HEK293 (cell line): ENCODE results near the gene UBE2E1.

Source experiments
- EGR2 ChIP-seq: fragments of 450-650 bp; formaldehyde crosslinking; IDR thresholded peaks from 2 replicates; pipeline ENCODE4 v1.5.1; 2016; ENCODE audit warnings: low read depth, missing biosample characterization, missing genetic modification characterization
- GLIS2 ChIP-seq: fragments of 450-650 bp; formaldehyde crosslinking; IDR thresholded peaks from 2 replicates; pipeline ENCODE4 v1.5.1; 2016; ENCODE audit warnings: missing biosample characterization, missing genetic modification characterization
- KLF1 ChIP-seq: fragments of 450-650 bp; formaldehyde crosslinking; IDR thresholded peaks from 2 replicates; pipeline ENCODE4 v1.5.1; 2016; ENCODE audit warnings: missing biosample characterization, missing genetic modification characterization
- KLF7 ChIP-seq: fragments of 450-650 bp; formaldehyde crosslinking; IDR thresholded peaks from 2 replicates; pipeline ENCODE4 v1.5.1; 2016; ENCODE audit warnings: missing biosample characterization, missing genetic modification characterization, borderline replicate concordance
- KLF9 ChIP-seq: fragments of 450-650 bp; formaldehyde crosslinking; IDR thresholded peaks from 2 replicates; pipeline ENCODE4 v1.5.1; 2016; ENCODE audit warnings: missing biosample characterization, missing genetic modification characterization, low read depth
- MYNN ChIP-seq: fragments of 450-650 bp; formaldehyde crosslinking; IDR thresholded peaks from 2 replicates; pipeline ENCODE4 v1.5.1; 2016; ENCODE audit warnings: missing biosample characterization, missing genetic modification characterization, borderline replicate concordance
- SP2 ChIP-seq: fragments of 450-650 bp; formaldehyde crosslinking; IDR thresholded peaks from 2 replicates; pipeline ENCODE4 v1.5.1; 2016; ENCODE audit warnings: missing biosample characterization, missing genetic modification characterization
- SP7 ChIP-seq: fragments of 450-650 bp; formaldehyde crosslinking; IDR thresholded peaks from 2 replicates; pipeline ENCODE4 v1.5.1; 2016; ENCODE audit warnings: missing biosample characterization, missing genetic modification characterization
- WT1 ChIP-seq: fragments of 450-650 bp; formaldehyde crosslinking; IDR thresholded peaks from 2 replicates; pipeline ENCODE4 v1.5.1; 2016; ENCODE audit warnings: missing biosample characterization, missing genetic modification characterization
- YY1 ChIP-seq: fragments of 450-650 bp; formaldehyde crosslinking; IDR thresholded peaks from 2 replicates; pipeline ENCODE4 v1.5.1; 2018; ENCODE audit warnings: missing biosample characterization, missing genetic modification characterization
- ZBTB8A ChIP-seq: fragments of 450-650 bp; formaldehyde crosslinking; IDR thresholded peaks from 2 replicates; pipeline ENCODE4 v1.5.1; 2016; ENCODE audit warnings: missing biosample characterization, missing genetic modification characterization
- ZNF211 ChIP-seq: fragments of 450-650 bp; formaldehyde crosslinking; IDR thresholded peaks from 2 replicates; pipeline ENCODE4 v1.5.1; 2016; ENCODE audit warnings: low read depth, missing biosample characterization, missing genetic modification characterization
- ZNF266 ChIP-seq: fragments of 450-650 bp; formaldehyde crosslinking; IDR thresholded peaks from 2 replicates; pipeline ENCODE4 v1.5.1; 2016; ENCODE audit warnings: missing biosample characterization, missing genetic modification characterization, low read depth
- ZNF366 ChIP-seq: fragments of 450-650 bp; formaldehyde crosslinking; conservative IDR thresholded peaks from 2 replicates; pipeline ENCODE4 v1.5.1; 2016; ENCODE audit warnings: missing biosample characterization, missing genetic modification characterization
- ZNF391 ChIP-seq: fragments of 450-650 bp; formaldehyde crosslinking; IDR thresholded peaks from 2 replicates; pipeline ENCODE4 v1.5.1; 2016; ENCODE audit warnings: low read depth, missing biosample characterization, missing genetic modification characterization, borderline replicate concordance
- ZNF394 ChIP-seq: fragments of 450-650 bp; formaldehyde crosslinking; IDR thresholded peaks from 2 replicates; pipeline ENCODE4 v1.5.1; 2016; ENCODE audit warnings: missing biosample characterization, missing genetic modification characterization, mild to moderate bottlenecking, moderate library complexity, borderline replicate concordance
- ZNF514 ChIP-seq: fragments of 450-650 bp; formaldehyde crosslinking; IDR thresholded peaks from 2 replicates; pipeline ENCODE4 v1.5.1; 2016; ENCODE audit warnings: missing biosample characterization, missing genetic modification characterization
- ZNF521 ChIP-seq: fragments of 450-650 bp; formaldehyde crosslinking; IDR thresholded peaks from 2 replicates; pipeline ENCODE4 v1.5.1; 2017; ENCODE audit warnings: missing biosample characterization, mild to moderate bottlenecking, missing genetic modification characterization
- ZNF529 ChIP-seq: fragments of 450-650 bp; formaldehyde crosslinking; IDR thresholded peaks from 2 replicates; pipeline ENCODE4 v1.5.1; 2017; ENCODE audit warnings: missing genetic modification characterization, missing biosample characterization; ENCODE audit not compliant: insufficient replicate concordance
- ZNF558 ChIP-seq: fragments of 450-650 bp; formaldehyde crosslinking; IDR thresholded peaks from 2 replicates; pipeline ENCODE4 v1.5.1; 2016; ENCODE audit warnings: missing biosample characterization, missing genetic modification characterization
- ZNF600 ChIP-seq: fragments of 450-650 bp; formaldehyde crosslinking; IDR thresholded peaks from 2 replicates; pipeline ENCODE4 v1.5.1; 2016; ENCODE audit warnings: missing biosample characterization, missing genetic modification characterization
- ZNF623 ChIP-seq: fragments of 450-650 bp; formaldehyde crosslinking; IDR thresholded peaks from 2 replicates; pipeline ENCODE4 v1.5.1; 2016; ENCODE audit warnings: missing biosample characterization, missing genetic modification characterization
- ZNF626 ChIP-seq: fragments of 450-650 bp; sonication (Bioruptor Pico); formaldehyde crosslinking; IDR thresholded peaks from 2 replicates; pipeline ENCODE4 v1.5.1; 2018; ENCODE audit warnings: missing biosample characterization, missing genetic modification characterization, inconsistent platforms
- ZNF664 ChIP-seq: fragments of 450-650 bp; formaldehyde crosslinking; IDR thresholded peaks from 2 replicates; pipeline ENCODE4 v1.5.1; 2016; ENCODE audit warnings: missing biosample characterization, missing genetic modification characterization
- ZNF768 ChIP-seq: fragments of 450-650 bp; formaldehyde crosslinking; IDR thresholded peaks from 2 replicates; pipeline ENCODE4 v1.5.1; 2018; ENCODE audit warnings: missing biosample characterization, mild to moderate bottlenecking, missing genetic modification characterization
- ZNF792 ChIP-seq: fragments of 450-650 bp; formaldehyde crosslinking; IDR thresholded peaks from 2 replicates; pipeline ENCODE4 v1.5.1; 2016; ENCODE audit warnings: missing biosample characterization, missing genetic modification characterization
- TF ChIP-seq, protein P1 (sequence below): fragments of 450-650 bp; formaldehyde crosslinking; IDR thresholded peaks from 2 replicates; pipeline ENCODE4 v1.5.1; 2016; ENCODE audit warnings: missing biosample characterization, missing genetic modification characterization
- TF ChIP-seq, protein P2 (sequence below): fragments of 450-650 bp; formaldehyde crosslinking; IDR thresholded peaks from 2 replicates; pipeline ENCODE4 v1.5.1; 2016; ENCODE audit warnings: missing biosample characterization, missing genetic modification characterization
- TF ChIP-seq, protein P3 (sequence below): sonication (generic); formaldehyde crosslinking; IDR thresholded peaks from 2 replicates; pipeline ENCODE4 v1.8.1; 2022; ENCODE audit warnings: mild to moderate bottlenecking, moderate library complexity, missing genetic modification reagents
- TF ChIP-seq, protein P4 (sequence below): fragments of 450-650 bp; formaldehyde crosslinking; IDR thresholded peaks from 2 replicates; pipeline ENCODE4 v1.5.1; 2017; ENCODE audit warnings: missing biosample characterization, mild to moderate bottlenecking, missing genetic modification characterization, moderate library complexity
- TF ChIP-seq, protein P5 (sequence below): fragments of 450-650 bp; IDR thresholded peaks from 2 replicates; pipeline ENCODE4 v1.5.1; 2018; ENCODE audit warnings: missing biosample characterization, missing genetic modification characterization

UBE2E1 gene

DNA sequence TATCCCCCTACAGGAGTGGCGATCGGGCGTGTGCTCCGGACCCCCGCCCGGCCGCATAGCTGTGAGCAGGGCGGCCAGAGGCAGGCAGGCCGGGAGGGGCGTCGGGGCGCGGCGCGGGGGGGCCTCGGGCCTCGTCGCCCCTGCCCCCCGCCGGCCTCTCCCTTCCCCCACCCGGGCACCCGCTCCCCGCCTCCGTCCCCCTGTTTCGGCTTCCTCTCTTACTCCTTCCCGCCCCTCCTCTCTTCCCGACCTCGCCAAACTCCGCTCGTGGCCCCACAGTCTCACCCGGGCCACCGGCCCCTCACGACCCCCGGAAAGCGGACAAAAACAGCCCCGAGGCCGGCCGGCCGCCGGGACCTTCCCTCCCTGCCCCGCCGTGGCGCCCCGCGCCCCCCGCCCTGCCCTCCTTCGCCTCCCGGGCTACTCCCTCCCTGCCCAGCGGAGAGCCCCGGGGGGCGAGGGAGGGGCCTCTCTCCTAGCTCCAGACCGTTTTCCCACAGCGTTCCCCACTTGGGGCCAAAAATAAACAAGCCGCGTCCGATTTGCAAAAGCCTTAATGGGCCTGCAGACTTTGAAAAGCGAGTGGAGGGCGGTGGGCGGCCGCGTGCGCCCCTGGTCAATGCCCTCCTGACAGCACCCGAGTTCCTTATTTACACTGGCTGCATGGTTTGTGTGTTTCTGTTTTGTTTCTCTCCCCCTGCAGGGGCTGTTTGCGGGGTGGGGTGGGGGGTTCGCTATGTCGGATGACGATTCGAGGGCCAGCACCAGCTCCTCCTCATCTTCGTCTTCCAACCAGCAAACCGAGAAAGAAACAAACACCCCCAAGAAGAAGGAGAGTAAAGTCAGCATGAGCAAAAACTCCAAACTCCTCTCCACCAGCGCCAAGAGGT is 1.0 kb downstream of the UBE2E1 start (continued):
- no peak for TF ChIP-seq MYNN
- TF ChIP-seq ZNF529 (tag by site-specific recombination): no peak
- peak; percentile 77 for TF ChIP-seq ZNF600 (tag by site-specific recombination)
- peak; percentile 75 for TF ChIP-seq WT1 (tag by site-specific recombination)
- TF ChIP-seq KLF7 (tag by site-specific recombination): peak; percentile 29; the same call in 1 of the 2 replicates
- TF ChIP-seq ZNF394 (tag by site-specific recombination): peak; percentile 55
- TF ChIP-seq ZNF521 (tag by site-specific recombination): no peak
- peak; percentile 89 for TF ChIP-seq ZBTB8A (tag by site-specific recombination)
- no peak for TF ChIP-seq ZNF266 (tag by site-specific recombination)
- no peak for TF ChIP-seq ZNF792 (tag by site-specific recombination)
- no peak for TF ChIP-seq ZNF626 (tag by site-specific recombination)
- peak; percentile 34; the same call in 1 of the 2 replicates for TF ChIP-seq KLF9 (tag by site-specific recombination)
- no peak for TF ChIP-seq EGR2 (tag by site-specific recombination)
- TF ChIP-seq GLIS2 (tag by site-specific recombination): peak; percentile 93
- TF ChIP-seq ZNF768 (tag by site-specific recombination): no peak
- TF ChIP-seq ZNF391: no peak
- no peak for TF ChIP-seq ZNF366 (tag by site-specific recombination)
- TF ChIP-seq ZNF623 (tag by site-specific recombination): no peak
- TF ChIP-seq, protein P1, sequence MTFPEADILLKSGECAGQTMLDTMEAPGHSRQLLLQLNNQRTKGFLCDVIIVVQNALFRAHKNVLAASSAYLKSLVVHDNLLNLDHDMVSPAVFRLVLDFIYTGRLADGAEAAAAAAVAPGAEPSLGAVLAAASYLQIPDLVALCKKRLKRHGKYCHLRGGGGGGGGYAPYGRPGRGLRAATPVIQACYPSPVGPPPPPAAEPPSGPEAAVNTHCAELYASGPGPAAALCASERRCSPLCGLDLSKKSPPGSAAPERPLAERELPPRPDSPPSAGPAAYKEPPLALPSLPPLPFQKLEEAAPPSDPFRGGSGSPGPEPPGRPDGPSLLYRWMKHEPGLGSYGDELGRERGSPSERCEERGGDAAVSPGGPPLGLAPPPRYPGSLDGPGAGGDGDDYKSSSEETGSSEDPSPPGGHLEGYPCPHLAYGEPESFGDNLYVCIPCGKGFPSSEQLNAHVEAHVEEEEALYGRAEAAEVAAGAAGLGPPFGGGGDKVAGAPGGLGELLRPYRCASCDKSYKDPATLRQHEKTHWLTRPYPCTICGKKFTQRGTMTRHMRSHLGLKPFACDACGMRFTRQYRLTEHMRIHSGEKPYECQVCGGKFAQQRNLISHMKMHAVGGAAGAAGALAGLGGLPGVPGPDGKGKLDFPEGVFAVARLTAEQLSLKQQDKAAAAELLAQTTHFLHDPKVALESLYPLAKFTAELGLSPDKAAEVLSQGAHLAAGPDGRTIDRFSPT (tag by site-specific recombination): peak; percentile 63; the same call in 1 of the 2 replicates
- TF ChIP-seq, protein P2, sequence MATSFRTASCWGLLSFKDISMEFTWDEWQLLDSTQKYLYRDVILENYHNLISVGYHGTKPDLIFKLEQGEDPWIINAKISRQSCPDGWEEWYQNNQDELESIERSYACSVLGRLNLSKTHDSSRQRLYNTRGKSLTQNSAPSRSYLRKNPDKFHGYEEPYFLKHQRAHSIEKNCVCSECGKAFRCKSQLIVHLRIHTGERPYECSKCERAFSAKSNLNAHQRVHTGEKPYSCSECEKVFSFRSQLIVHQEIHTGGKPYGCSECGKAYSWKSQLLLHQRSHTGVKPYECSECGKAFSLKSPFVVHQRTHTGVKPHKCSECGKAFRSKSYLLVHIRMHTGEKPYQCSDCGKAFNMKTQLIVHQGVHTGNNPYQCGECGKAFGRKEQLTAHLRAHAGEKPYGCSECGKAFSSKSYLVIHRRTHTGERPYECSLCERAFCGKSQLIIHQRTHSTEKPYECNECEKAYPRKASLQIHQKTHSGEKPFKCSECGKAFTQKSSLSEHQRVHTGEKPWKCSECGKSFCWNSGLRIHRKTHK: no peak
- TF ChIP-seq ZNF211 (tag by site-specific recombination): no peak
- no peak for TF ChIP-seq ZNF558 (tag by site-specific recombination)
- TF ChIP-seq, protein P3, sequence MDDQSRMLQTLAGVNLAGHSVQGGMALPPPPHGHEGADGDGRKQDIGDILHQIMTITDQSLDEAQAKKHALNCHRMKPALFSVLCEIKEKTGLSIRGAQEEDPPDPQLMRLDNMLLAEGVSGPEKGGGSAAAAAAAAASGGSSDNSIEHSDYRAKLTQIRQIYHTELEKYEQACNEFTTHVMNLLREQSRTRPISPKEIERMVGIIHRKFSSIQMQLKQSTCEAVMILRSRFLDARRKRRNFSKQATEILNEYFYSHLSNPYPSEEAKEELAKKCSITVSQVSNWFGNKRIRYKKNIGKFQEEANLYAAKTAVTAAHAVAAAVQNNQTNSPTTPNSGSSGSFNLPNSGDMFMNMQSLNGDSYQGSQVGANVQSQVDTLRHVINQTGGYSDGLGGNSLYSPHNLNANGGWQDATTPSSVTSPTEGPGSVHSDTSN (CRISPR knock-in tag): no peak
- no peak for TF ChIP-seq ZNF664 (tag by site-specific recombination)
- TF ChIP-seq, protein P4, sequence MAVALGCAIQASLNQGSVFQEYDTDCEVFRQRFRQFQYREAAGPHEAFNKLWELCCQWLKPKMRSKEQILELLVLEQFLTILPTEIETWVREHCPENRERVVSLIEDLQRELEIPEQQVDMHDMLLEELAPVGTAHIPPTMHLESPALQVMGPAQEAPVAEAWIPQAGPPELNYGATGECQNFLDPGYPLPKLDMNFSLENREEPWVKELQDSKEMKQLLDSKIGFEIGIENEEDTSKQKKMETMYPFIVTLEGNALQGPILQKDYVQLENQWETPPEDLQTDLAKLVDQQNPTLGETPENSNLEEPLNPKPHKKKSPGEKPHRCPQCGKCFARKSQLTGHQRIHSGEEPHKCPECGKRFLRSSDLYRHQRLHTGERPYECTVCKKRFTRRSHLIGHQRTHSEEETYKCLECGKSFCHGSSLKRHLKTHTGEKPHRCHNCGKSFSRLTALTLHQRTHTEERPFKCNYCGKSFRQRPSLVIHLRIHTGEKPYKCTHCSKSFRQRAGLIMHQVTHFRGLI (tag by site-specific recombination): no peak
- TF ChIP-seq YY1 (tag by site-specific recombination): no peak
- no peak for TF ChIP-seq ZNF514 (tag by site-specific recombination)
- no peak for TF ChIP-seq SP2 (tag by site-specific recombination)
- peak; percentile 75 for TF ChIP-seq KLF1 (tag by site-specific recombination)
- TF ChIP-seq, protein P5, sequence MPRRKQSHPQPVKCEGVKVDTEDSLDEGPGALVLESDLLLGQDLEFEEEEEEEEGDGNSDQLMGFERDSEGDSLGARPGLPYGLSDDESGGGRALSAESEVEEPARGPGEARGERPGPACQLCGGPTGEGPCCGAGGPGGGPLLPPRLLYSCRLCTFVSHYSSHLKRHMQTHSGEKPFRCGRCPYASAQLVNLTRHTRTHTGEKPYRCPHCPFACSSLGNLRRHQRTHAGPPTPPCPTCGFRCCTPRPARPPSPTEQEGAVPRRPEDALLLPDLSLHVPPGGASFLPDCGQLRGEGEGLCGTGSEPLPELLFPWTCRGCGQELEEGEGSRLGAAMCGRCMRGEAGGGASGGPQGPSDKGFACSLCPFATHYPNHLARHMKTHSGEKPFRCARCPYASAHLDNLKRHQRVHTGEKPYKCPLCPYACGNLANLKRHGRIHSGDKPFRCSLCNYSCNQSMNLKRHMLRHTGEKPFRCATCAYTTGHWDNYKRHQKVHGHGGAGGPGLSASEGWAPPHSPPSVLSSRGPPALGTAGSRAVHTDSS: 0 out of 2 replicates have a peak, but pooled peaks have one; percentile 51
- TF ChIP-seq SP7 (tag by site-specific recombination): no peak
